Erythroblast (primary cell): ENCODE results near the gene CKS1B.

ENCODE experiments used
- GATA1 ChIP-seq: IDR thresholded peaks from 2 replicates; pipeline ENCODE4 v1.6.1; 2011; ENCODE audit warnings: low read depth, mild to moderate bottlenecking, control low read depth, low read length, moderate library complexity
- POLR2A ChIP-seq: IDR thresholded peaks from 2 replicates; pipeline ENCODE4 v1.6.1; 2011; ENCODE audit warnings: mild to moderate bottlenecking, low read length

DNA sequence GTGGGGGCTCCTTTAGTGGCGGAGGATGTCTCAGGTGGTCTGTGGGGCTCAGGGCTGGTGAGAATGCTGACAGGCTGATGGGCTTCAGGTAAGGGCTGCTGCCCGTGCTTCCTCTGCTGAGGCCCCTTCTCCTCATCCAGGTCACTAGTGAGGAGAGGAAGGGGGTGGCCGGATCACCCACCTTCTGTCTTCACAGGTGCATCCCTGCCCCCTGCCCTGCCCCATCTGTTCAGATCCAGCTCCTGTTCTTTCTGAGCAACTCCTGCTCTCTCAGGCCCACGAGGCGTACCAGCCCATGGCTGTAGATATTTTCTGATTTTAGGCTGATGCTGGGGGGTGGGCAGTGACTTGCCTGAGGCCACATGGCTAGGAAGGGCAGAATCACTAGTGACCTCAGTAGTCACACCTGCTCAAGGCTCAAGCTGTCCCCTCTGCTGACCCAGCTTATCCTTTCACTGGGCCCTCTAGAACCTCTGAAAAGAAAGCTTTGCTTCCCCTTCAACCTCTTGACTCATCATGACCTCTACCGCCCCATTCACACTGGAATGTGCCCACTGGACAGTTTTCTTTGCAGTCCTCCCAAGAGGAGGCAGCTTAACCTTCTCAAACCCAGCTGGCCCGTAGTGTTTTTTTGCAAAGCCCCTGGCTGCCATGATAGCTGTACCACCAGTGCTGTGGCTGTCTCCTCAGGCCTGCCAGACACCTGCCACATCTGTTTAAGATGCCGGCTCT, 44.3 kb downstream of the CKS1B start:
- TF ChIP-seq POLR2A: no peak
- TF ChIP-seq GATA1: no peak
